OCI-LY7 (cell line): ENCODE results near the gene LSMEM2. TPM values are rescaled to one million over a fixed set of nuclear protein-coding genes. Genes with fewer than 3 reads are reported as not detected.

ENCODE experiments used
- BruUV-seq: library from RNA; stranded (reverse); fragments of 400-500 nt; replicated peaks from 2 replicates; lab custom pipeline; 2021; lab: Mats Ljungman, UMichigan
- CTCF ChIA-PET: fragments of 300-600 bp; sonication (Branson Sonifier 250); formaldehyde crosslinking; loops from one replicate; lab custom pipeline; 2022; ENCODE audit warnings: antibody characterized with exemption; ENCODE audit not compliant: unreplicated experiment; lab: Charles Lee
- POLR2A ChIA-PET: fragments of 300-600 bp; sonication (Branson Sonifier 250); formaldehyde crosslinking; loops from one replicate; lab custom pipeline; 2022; ENCODE audit warnings: antibody characterized with exemption; lab: Charles Lee
- DNase-seq: peaks from one replicate; pipeline ENCODE4 v3.0.0-alpha.2; 2015; ENCODE audit warnings: low spot score
- H2AFZ ChIP-seq: fragments of 200-600 bp; sonication (generic), shearing (Covaris generic); 2 replicates; pipeline ENCODE4 v1.6.1; 2014; ENCODE audit warnings: mild to moderate bottlenecking, antibody characterized with exemption, low read length, moderate library complexity
- H3K27ac ChIP-seq: fragments of 200-600 bp; sonication (generic); 2 replicates; pipeline ENCODE4 v1.5.1; 2014; ENCODE audit warnings: mixed run types, low read depth, mild to moderate bottlenecking, moderate library complexity, low read length, inconsistent platforms; ENCODE audit not compliant: poor library complexity, severe bottlenecking
- H3K36me3 ChIP-seq: fragments of 200-600 bp; sonication (generic); 2 replicates; pipeline ENCODE4 v1.6.1; 2014; ENCODE audit warnings: mild to moderate bottlenecking, antibody characterized with exemption, low read length, moderate library complexity, mixed read lengths; ENCODE audit not compliant: insufficient read depth
- H3K4me1 ChIP-seq: fragments of 200-600 bp; sonication (generic); 2 replicates; pipeline ENCODE4 v1.5.1; 2014; ENCODE audit warnings: mild to moderate bottlenecking, low read length; ENCODE audit not compliant: insufficient read depth, poor library complexity, severe bottlenecking
- H3K4me2 ChIP-seq: fragments of 200-600 bp; sonication (generic); 2 replicates; pipeline ENCODE4 v1.6.1; 2014; ENCODE audit warnings: mild to moderate bottlenecking, low read length
- H3K4me3 ChIP-seq: fragments of 200-600 bp; sonication (generic); 2 replicates; pipeline ENCODE4 v1.5.1; 2014; ENCODE audit warnings: mild to moderate bottlenecking, low read depth, low read length; ENCODE audit not compliant: poor library complexity, severe bottlenecking
- H3K79me2 ChIP-seq: fragments of 200-600 bp; sonication (generic); 2 replicates; pipeline ENCODE4 v1.6.1; 2016; ENCODE audit warnings: low read depth, mild to moderate bottlenecking, low read length, moderate library complexity, mixed read lengths; ENCODE audit not compliant: insufficient read depth
- H3K9me2 ChIP-seq: fragments of 200-600 bp; sonication (generic); 2 replicates; pipeline ENCODE4 v1.6.1; 2016; ENCODE audit warnings: mild to moderate bottlenecking, low read length, mixed read lengths; ENCODE audit not compliant: insufficient read depth
- H3K9me3 ChIP-seq: fragments of 200-600 bp; sonication (generic); 2 replicates; pipeline ENCODE4 v1.6.1; 2014; ENCODE audit warnings: mild to moderate bottlenecking, mixed run types, low read length, mixed read lengths
- H4K20me1 ChIP-seq: fragments of 200-600 bp; sonication (generic); 2 replicates; pipeline ENCODE4 v1.6.1; 2014; ENCODE audit warnings: mild to moderate bottlenecking, antibody characterized with exemption, low read length, moderate library complexity, mixed read lengths; ENCODE audit not compliant: insufficient read depth
- EZH2phosphoT487 ChIP-seq: fragments of 200-600 bp; sonication (generic); IDR thresholded peaks from 2 replicates; pipeline ENCODE4 v1.6.1; 2018; ENCODE audit warnings: low read depth, borderline replicate concordance, mild to moderate bottlenecking, mixed run types, antibody characterized with exemption, low read length, moderate library complexity, mixed read lengths
- intact Hi-C: fragments of 100-400 bp; cut with micrococcal nuclease; formaldehyde crosslinking; loops from one replicate; pipeline ENCODE4 v1.10.0; 2022; ENCODE audit not compliant: unreplicated experiment
- total RNA-seq, 2 experiments: library from RNA; depleted of rRNA in 1 of 2; stranded (reverse); fragments of >200 nt in 1 of 2; shearing (Covaris generic) in 1 of 2; gene quantifications; 2 replicates each; pipeline ENCODE4 v1.2.3, GENCODE V29; 2014 to 2022
- TF ChIP-seq, protein P1 (sequence below): fragments of 200-600 bp; sonication (generic); conservative IDR thresholded peaks from 2 replicates; pipeline ENCODE4 v1.5.1; 2014; ENCODE audit warnings: mild to moderate bottlenecking, antibody characterized with exemption, low read length, moderate library complexity, mixed read lengths

Gene LSMEM2
- total RNA-seq, 2 experiments from 2014 or later = not detected

DNA sequence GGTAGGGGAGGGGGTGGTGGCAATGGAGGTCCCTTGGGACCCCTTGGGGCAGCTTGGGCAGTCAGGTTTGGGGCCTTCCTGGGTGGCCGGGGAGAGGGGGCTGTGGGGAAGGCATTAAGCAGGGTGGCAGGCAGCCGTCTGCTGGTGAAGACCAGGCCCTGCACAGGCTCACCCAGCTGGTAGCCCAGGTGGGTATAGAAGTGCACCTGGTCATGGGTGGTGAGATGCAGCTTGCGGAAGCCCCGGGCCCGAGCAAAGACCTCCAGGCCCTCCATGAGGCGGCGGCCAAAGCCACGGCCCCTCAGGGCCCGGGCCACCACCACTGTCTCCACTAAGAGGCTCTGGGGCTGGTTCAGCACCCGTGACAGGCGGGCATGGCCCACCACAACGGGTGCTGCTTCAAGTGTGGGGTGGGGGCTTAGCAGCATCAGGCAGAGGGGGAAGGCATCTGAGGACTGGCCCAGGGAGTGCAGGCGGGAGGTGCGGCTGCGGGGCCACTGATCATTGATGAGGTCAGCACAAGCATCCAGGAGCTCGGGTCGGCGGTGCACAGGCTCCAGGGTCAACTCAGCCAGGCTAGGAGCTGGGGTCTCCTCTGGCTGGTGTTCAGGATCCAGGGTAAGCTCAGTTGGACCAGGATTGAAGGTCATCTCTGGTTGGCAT, 18.0 kb downstream of the LSMEM2 start:
- peaks cover 25% of the 10 kb centered on the region for H3K4me1 ChIP-seq
- BruUV-seq = no TSS peak
- ChIA-PET CTCF (interaction anchor here (0.6 kb wide), 1 partner anchor 18 kb away, joined by 3 read pairs; no protein-coding TSS in a partner anchor), POLR2A (no interaction called here)
- DNase-seq = no peak
- no peaks in the 10 kb centered on the region for H4K20me1 ChIP-seq
- no peaks in the 10 kb centered on the region for H3K9me2 ChIP-seq
- no peak overlapping the region for H2AFZ ChIP-seq
- intact Hi-C loops = loop anchor here (5.0 kb wide), 1 partner anchor 40 kb away; no protein-coding TSS in a partner anchor
- no peak for TF ChIP-seq EZH2phosphoT487
- TF ChIP-seq, protein P1, sequence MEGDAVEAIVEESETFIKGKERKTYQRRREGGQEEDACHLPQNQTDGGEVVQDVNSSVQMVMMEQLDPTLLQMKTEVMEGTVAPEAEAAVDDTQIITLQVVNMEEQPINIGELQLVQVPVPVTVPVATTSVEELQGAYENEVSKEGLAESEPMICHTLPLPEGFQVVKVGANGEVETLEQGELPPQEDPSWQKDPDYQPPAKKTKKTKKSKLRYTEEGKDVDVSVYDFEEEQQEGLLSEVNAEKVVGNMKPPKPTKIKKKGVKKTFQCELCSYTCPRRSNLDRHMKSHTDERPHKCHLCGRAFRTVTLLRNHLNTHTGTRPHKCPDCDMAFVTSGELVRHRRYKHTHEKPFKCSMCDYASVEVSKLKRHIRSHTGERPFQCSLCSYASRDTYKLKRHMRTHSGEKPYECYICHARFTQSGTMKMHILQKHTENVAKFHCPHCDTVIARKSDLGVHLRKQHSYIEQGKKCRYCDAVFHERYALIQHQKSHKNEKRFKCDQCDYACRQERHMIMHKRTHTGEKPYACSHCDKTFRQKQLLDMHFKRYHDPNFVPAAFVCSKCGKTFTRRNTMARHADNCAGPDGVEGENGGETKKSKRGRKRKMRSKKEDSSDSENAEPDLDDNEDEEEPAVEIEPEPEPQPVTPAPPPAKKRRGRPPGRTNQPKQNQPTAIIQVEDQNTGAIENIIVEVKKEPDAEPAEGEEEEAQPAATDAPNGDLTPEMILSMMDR = no peak
- H3K4me3 ChIP-seq = no peak overlapping the region
- peaks cover 3% of the 10 kb centered on the region for H3K79me2 ChIP-seq
- H3K27ac ChIP-seq = no peak overlapping the region
- no peak overlapping the region for H3K4me2 ChIP-seq
- H3K36me3 ChIP-seq = no peaks in the 10 kb centered on the region
- no peaks in the 10 kb centered on the region for H3K9me3 ChIP-seq

DNA sequence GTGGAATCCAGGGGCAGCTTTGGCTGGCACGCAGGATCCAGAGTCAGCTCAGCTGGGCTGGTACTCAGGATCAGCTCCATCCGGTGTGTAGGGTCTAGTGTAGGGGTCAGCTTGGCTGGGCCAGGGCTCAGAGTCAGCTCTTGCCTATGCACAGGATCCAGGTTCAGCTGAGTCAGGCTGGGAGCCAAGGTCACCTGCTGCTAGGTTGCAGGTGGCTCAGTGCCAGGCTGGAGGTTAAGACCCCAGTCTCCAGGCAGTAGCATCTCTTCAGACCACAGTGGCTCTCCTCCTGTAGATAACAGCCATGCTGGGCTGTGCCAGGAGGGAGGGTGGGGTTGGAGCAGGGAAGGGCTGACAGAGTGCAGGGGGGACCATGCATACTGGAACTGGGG, 18.5 kb downstream of the LSMEM2 start:
- H3K9me2 ChIP-seq = no peaks in the 10 kb centered on the region
- no peaks in the 10 kb centered on the region for H4K20me1 ChIP-seq
- H3K9me3 ChIP-seq = no peaks in the 10 kb centered on the region
- peak overlapping the region; percentile 91; the same call in 1 of the 2 replicates for H3K4me2 ChIP-seq
- peaks cover 25% of the 10 kb centered on the region for H3K4me1 ChIP-seq
- H3K27ac ChIP-seq = no peak overlapping the region
- intact Hi-C loops = loop anchor here (5.0 kb wide), 1 partner anchor 40 kb away; no protein-coding TSS in a partner anchor
- ChIA-PET POLR2A (no interaction called here), CTCF (no interaction called here)
- DNase-seq = no peak
- H2AFZ ChIP-seq = no peak overlapping the region
- no peak for TF ChIP-seq EZH2phosphoT487
- TF ChIP-seq, protein P1 = no peak
- no peaks in the 10 kb centered on the region for H3K79me2 ChIP-seq
- no peaks in the 10 kb centered on the region for H3K36me3 ChIP-seq
- no TSS peak for BruUV-seq
- H3K4me3 ChIP-seq = no peak overlapping the region
